PFSK-1 (cell line): ENCODE data around the gene ARNT2.

ENCODE experiments used
- FOXP2 ChIP-seq: optimal IDR thresholded peaks from 2 replicates; pipeline ENCODE3; 2011; ENCODE audit warnings: borderline replicate concordance, control low read depth, inconsistent platforms; ENCODE audit not compliant: insufficient read depth; ENCODE audit errors: extremely low read length, extremely low read depth
- POLR2AphosphoS5 ChIP-seq: IDR thresholded peaks from 2 replicates; pipeline ENCODE4 v1.6.1; 2012; ENCODE audit warnings: low read depth, mild to moderate bottlenecking, control low read depth, low read length, moderate library complexity
- REST ChIP-seq, 2 experiments: IDR thresholded peaks; 2 replicates each; pipeline versions ENCODE4 v1.6.1 to v1.8.0; 2011 to 2012; ENCODE audit warnings: low read depth in 2 of 2, low read length in 2 of 2, control low read depth in 1 of 2, inconsistent platforms in 1 of 2, mild to moderate bottlenecking in 1 of 2, moderate library complexity in 1 of 2; ENCODE audit not compliant: insufficient read depth in 1 of 2
- SIN3A ChIP-seq: IDR thresholded peaks from 2 replicates; pipeline ENCODE4 v1.6.1; 2012; ENCODE audit warnings: mild to moderate bottlenecking, low read length, moderate library complexity, borderline replicate concordance; ENCODE audit not compliant: insufficient read depth
- TAF1 ChIP-seq: IDR thresholded peaks from 2 replicates; pipeline ENCODE4 v1.6.1; 2012; ENCODE audit warnings: low read length, control low read depth, borderline replicate concordance; ENCODE audit not compliant: insufficient read depth

Gene ARNT2

DNA sequence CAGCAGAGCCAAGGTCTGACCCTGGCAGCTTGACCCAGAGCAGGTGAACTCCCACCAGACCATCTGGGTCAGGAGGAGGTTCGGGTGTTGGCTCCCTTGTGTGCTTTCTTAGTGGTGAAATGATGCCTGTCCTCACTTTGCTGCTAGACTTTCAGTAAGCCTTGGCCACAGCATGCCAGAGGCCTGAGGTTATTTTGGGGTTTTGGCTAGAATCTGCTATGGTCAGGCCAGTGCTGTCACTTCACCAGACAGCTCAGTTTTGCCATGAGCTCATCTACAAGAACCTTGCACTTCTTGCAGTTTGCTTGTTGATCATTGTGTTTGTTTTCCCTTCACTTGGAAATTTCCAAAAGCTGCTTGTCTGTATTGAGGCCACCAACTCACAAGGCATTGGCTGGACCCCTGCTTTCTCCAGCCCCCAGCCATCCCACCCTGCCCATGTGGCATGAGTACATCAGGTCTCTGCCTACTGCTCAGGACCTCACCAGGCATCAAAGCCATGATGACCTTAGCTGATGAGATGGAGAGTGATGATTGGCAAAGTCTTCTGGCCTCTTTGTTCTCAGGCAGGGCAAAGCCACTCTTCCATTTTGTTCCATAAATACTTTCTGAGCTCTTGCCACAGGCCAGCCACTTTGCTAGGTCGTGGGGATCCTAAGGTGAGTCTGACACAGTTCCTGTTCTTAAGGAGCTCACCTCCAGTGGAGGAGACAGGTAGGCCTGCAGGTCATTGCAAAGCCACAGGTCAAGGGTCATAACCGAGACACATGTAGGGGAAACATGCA lies 122.6 kb downstream of the ARNT2 start:
- no peak for TF ChIP-seq TAF1
- TF ChIP-seq POLR2AphosphoS5 = no peak
- no peak for TF ChIP-seq SIN3A
- no peak for TF ChIP-seq FOXP2
- no peak for TF ChIP-seq REST (IDR thresholded peaks at IDR 0.05; ENCODE audit: insufficient read depth in 1 of 2, low read depth in 2 of 2, low read length in 2 of 2)

DNA sequence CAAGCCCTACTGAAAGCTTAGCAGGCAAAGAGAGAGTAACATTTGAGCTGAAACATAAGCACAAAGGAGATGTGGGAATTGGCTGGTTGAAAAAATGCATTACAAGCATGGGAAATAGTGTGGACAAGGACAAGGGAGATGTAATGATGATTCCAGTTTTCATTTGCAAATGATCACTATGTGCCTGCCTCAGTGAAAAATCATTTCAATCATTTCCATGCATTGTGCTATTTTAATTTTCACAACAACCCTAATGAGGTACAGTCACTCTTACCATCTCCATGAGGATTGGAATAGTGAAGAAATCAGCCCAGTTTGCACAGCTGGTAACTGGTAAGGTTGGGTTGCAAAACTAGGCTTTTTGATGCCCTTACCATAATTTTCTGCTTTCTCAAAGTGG lies 123.2 kb downstream of the ARNT2 start:
- TF ChIP-seq POLR2AphosphoS5 (no peak), FOXP2 (no peak), SIN3A (no peak), TAF1 (no peak), REST (IDR thresholded peaks at IDR 0.05; ENCODE audit: insufficient read depth in 1 of 2, low read depth in 2 of 2, low read length in 2 of 2) (no peak)

GRCh38 chr15:80527961-80528360 lies 123.8 kb downstream of the ARNT2 start:
- TF ChIP-seq POLR2AphosphoS5 (no peak), SIN3A (no peak), TAF1 (no peak), REST (IDR thresholded peaks at IDR 0.05; ENCODE audit: insufficient read depth in 1 of 2, low read depth in 2 of 2, low read length in 2 of 2) (no peak), FOXP2 (no peak)

GRCh38 chr15:80530737-80531365 lies 126.7 kb downstream of the ARNT2 start:
- TF ChIP-seq SIN3A = no peak
- TF ChIP-seq POLR2AphosphoS5 = no peak
- TF ChIP-seq FOXP2 = no peak
- TF ChIP-seq TAF1 = no peak
- no peak for TF ChIP-seq REST (IDR thresholded peaks at IDR 0.05; ENCODE audit: insufficient read depth in 1 of 2, low read depth in 2 of 2, low read length in 2 of 2)
